ENCODE data around the gene COL17A1.

DNA sequence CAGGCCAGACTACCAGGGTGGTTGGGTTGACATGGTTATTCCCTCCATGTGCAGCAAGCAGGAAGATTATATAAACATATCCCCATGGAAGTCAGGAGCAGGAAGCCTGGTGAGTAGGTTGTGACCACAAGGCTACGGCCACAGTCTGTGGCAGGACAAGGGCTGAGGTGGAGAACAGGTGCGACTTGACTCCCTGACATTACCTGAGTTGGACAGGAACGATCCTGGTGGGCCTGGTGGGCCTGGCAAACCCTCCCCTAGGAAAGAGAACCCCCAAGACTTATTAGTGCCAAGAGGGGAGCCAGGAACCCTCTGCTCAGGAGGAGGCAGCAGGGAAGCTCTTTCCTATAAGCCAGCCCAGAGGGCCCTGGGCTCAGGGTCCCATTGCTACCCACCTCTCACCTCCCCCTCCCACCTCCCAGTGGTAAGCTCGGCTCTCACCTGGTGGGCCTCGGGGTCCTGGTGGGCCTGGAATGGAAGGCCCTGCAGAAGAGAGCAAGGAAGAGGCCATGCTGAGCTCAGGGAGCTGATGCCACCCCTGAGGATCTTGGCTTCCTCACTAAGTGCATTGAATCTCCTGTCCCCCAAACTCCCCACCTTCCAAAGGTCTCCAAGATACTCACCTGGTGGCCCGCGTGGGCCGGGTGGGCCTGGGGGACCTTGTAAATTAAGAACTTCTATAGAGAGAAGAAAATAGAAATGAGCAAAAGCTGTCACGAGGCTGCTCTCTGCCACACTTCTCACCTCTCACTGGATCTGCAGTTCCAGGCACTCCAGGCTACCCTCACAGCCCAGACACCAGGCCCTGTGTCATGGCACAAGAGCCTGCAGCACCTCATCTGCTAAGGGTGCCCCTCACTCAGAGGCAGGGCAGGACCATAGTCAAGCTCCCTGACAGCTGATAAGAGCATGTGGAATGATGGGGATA is 44.6 kb downstream of the COL17A1 start:
- TF ChIP-seq CTCF (IDR thresholded peaks at IDR 0.05; ENCODE audit: insufficient read depth, low read length) (no peak), GABPA (IDR thresholded peaks at IDR 0.05; ENCODE audit: low read depth) (no peak)

Measured in HL-60 (cell line).